A673 (cell line): ENCODE results near the gene NKD1.

ENCODE experiments used
- CTCF ChIP-seq: fragments of 300-800, 200-600 bp; sonication (generic); conservative IDR thresholded peaks from 2 replicates; pipeline ENCODE4 v1.5.1; 2017; ENCODE audit warnings: low read depth, mild to moderate bottlenecking, antibody characterized with exemption, low read length, moderate library complexity, mixed read lengths
- EZH2 ChIP-seq: fragments of 200-600 bp; sonication (generic); IDR thresholded peaks from 2 replicates; pipeline ENCODE4 v1.6.1; 2017; ENCODE audit warnings: borderline replicate concordance, low read depth, mild to moderate bottlenecking, mixed read lengths, antibody characterized with exemption, low read length; ENCODE audit not compliant: poor library complexity, severe bottlenecking

GRCh38 chr16:50615891-50616290, 67.7 kb downstream of the NKD1 start:
- TF ChIP-seq CTCF: no peak
- TF ChIP-seq EZH2: no peak
